ENCODE data around the gene EFNA2. TPM values are rescaled to one million over a fixed set of nuclear protein-coding genes. Genes with fewer than 3 reads are reported as not detected.

Gene EFNA2
- total RNA-seq, 1 experiment from 2014 or later = 12.2 TPM

DNA sequence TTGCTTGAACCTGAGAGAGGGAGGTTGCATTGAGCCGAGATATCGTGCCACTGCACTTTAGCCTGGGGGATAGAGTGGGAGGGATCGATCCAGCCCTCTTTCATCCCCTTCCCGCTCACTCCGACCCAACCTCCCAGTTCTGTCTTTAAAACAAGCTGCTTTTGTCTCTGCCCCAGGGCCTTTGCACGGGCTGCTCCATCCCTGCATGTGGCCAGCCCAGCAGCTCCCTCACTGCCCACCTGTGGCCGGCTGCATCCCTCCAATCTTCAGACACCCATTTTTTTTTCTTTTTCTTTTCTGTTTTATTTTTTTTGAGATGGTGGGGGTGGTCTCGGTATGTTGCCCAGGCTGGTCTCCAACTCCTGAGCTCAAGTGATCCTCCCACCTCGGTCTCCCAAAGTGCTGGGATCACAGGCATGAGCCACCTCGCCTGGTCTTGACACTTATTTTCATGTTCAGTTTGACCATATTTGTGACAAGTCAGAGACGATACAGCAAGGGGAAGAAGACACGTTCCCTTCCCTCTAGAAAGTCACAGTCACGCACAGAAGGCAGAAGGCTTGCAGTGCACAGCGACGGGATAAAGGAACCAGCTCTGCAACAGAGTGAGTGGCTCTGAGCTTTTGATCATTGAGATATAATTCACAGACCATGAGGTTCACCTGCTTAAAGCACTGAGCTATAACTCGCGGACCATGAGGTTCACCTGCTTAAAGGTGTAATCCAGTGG lies 31.8 kb downstream of the EFNA2 start:
- Histone ChIP-seq H3K4me2 (ENCODE audit: low read length) (no peak overlapping the region), H3K79me2 (ENCODE audit: insufficient read depth, low read length) (no peaks in the 10 kb centered on the region), H4K20me1 (ENCODE audit: insufficient read depth) (no peaks in the 10 kb centered on the region), H3K36me3 (ENCODE audit: control insufficient read depth in 1 of 2, insufficient read depth in 2 of 2, low read length in 2 of 2) (no peaks in the 10 kb centered on the region), H3K4me1 (ENCODE audit: control insufficient read depth in 1 of 2, insufficient read depth in 2 of 2, low read length in 2 of 2) (peaks cover 12 to 37% of the 10 kb centered on the region in 2 experiments), H3K9me2 (ENCODE audit: insufficient read depth) (no peaks in the 10 kb centered on the region), H2AFZ (ENCODE audit: low read depth, low read length, poor library complexity, severe bottlenecking) (no peak overlapping the region), H3K4me3 (replicated peaks in 1 of 2; ENCODE audit: low read depth in 1 of 2, low read length in 2 of 2) (no peak overlapping the region), H3K9ac (ENCODE audit: low read length) (no peak overlapping the region), H3K27ac (ENCODE audit: low read depth, low read length) (no peak overlapping the region), H3K27me3 (ENCODE audit: insufficient read depth, low read length) (0 out of 2 replicates have a peak, but pooled peaks cover 4% of the 10 kb centered on the region), H3K9me3 (ENCODE audit: control insufficient read depth in 1 of 2, insufficient read depth in 1 of 2, low read depth in 1 of 2, low read length in 2 of 2) (no peaks in the 10 kb centered on the region)
- ChIA-PET CTCF (interaction anchor here (1.8 kb wide), 1 partner anchor 55 kb away, joined by 7 read pairs; no protein-coding TSS in a partner anchor), RAD21 (ENCODE audit: low non-redundant PET in 1 of 2, low total read pairs in 2 of 2, uncharacterized antibody in 2 of 2, unreplicated experiment in 2 of 2) (no interaction called here), POLR2A (interaction anchor here (0.6 kb wide), 2 partner anchors 26 to 96 kb away, joined by 3 to 6 read pairs; no protein-coding TSS in a partner anchor)
- DNase-seq (ENCODE audit: low read depth, low spot score) (no peak), ATAC-seq (no peak)
- intact Hi-C loops (cut with micrococcal nuclease) = no loop called here
- no TSS peak for BruUV-seq (replicated peaks)
- TF ChIP-seq EZH2 (IDR thresholded peaks at IDR 0.05) (no peak), RAD21 (IDR thresholded peaks at IDR 0.05; ENCODE audit: low read depth) (no peak), EGR1 (IDR thresholded peaks at IDR 0.05; ENCODE audit: low read depth) (no peak), ELF1 (IDR thresholded peaks at IDR 0.05; ENCODE audit: borderline replicate concordance, low read depth) (no peak), EZH2phosphoT487 (IDR thresholded peaks at IDR 0.05; ENCODE audit: borderline replicate concordance) (no peak)

DNA sequence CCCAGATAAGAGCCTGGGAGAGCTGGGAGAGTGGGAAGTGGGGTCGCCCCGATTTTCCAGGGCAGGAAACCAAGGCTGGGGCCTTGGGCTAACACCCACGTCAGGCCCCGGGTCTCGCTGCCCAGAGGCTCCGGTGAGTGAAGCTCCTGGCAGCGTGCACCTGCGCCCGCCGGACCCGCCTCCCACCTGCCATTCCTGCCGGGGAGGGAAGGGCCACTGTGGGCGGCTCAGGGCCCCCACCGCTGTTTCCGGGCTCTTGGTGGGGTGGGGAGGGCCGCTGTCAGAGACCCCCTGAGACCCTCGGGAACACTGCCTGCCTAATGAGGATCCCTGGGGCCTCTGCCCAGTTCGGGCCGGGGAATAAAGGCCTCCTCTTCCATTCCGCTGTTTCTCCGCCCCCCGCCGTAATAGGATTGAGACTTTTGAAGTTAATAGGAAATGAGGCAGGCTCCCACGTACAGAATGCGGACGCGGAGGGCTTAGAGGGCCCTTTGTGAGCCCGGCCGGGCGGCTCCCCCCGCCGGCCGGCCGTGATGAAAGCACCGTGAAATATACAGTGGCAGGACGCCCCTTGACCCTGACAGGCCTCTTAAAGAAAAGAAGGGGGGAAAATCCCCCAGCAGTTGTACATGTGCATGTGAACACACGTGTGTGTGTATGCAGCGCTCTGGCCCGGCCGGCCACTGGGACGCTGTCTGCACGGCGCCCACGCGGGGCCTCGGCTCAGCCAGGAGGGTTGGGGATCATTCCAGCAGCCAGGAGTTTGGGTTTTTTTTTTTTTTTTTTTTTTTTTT lies 33.2 kb downstream of the EFNA2 start:
- H3K4me2 ChIP-seq (ENCODE audit: low read length) = no peak overlapping the region
- ChIA-PET CTCF (no interaction called here), POLR2A (no interaction called here), RAD21 (ENCODE audit: low non-redundant PET in 1 of 2, low total read pairs in 2 of 2, uncharacterized antibody in 2 of 2, unreplicated experiment in 2 of 2) (interaction anchor here in 1 of 2 experiments (0.6 kb wide), 1 partner anchor 53 kb away, joined by 7 read pairs; no protein-coding TSS in a partner anchor)
- no peaks in the 10 kb centered on the region for H3K36me3 ChIP-seq (ENCODE audit: control insufficient read depth in 1 of 2, insufficient read depth in 2 of 2, low read length in 2 of 2)
- ATAC-seq = no peak
- H3K79me2 ChIP-seq (ENCODE audit: insufficient read depth, low read length) = no peaks in the 10 kb centered on the region
- peaks cover 4 to 23% of the 10 kb centered on the region in 2 experiments; a peak in 3 of 4 replicates for H3K4me1 ChIP-seq (ENCODE audit: control insufficient read depth in 1 of 2, insufficient read depth in 2 of 2, low read length in 2 of 2)
- no peaks in the 10 kb centered on the region for H3K9me2 ChIP-seq (ENCODE audit: insufficient read depth)
- intact Hi-C loops (cut with micrococcal nuclease) = no loop called here
- BruUV-seq (replicated peaks) = no TSS peak
- H3K9me3 ChIP-seq (ENCODE audit: control insufficient read depth in 1 of 2, insufficient read depth in 1 of 2, low read depth in 1 of 2, low read length in 2 of 2) = no peaks in the 10 kb centered on the region
- no peak for TF ChIP-seq YY1 (IDR thresholded peaks at IDR 0.05; ENCODE audit: extremely low read depth, insufficient replicate concordance, low read depth, low read length)
- no peak for TF ChIP-seq SRF (IDR thresholded peaks at IDR 0.05; ENCODE audit: low read depth)
- no peak for TF ChIP-seq POLR2A (IDR thresholded peaks at IDR 0.05; ENCODE audit: borderline replicate concordance, extremely low read depth, insufficient read depth, insufficient read length)
- no peak for TF ChIP-seq CEBPB (IDR thresholded peaks at IDR 0.05; ENCODE audit: low read depth)
- TF ChIP-seq RAD21 (IDR thresholded peaks at IDR 0.05; ENCODE audit: low read depth) = no peak
- TF ChIP-seq, protein P1, sequence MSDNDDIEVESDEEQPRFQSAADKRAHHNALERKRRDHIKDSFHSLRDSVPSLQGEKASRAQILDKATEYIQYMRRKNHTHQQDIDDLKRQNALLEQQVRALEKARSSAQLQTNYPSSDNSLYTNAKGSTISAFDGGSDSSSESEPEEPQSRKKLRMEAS (IDR thresholded peaks at IDR 0.05) = no peak
- TF ChIP-seq ZFX (IDR thresholded peaks at IDR 0.05) = no peak
- TF ChIP-seq, protein P2, sequence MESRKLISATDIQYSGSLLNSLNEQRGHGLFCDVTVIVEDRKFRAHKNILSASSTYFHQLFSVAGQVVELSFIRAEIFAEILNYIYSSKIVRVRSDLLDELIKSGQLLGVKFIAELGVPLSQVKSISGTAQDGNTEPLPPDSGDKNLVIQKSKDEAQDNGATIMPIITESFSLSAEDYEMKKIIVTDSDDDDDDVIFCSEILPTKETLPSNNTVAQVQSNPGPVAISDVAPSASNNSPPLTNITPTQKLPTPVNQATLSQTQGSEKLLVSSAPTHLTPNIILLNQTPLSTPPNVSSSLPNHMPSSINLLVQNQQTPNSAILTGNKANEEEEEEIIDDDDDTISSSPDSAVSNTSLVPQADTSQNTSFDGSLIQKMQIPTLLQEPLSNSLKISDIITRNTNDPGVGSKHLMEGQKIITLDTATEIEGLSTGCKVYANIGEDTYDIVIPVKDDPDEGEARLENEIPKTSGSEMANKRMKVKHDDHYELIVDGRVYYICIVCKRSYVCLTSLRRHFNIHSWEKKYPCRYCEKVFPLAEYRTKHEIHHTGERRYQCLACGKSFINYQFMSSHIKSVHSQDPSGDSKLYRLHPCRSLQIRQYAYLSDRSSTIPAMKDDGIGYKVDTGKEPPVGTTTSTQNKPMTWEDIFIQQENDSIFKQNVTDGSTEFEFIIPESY (IDR thresholded peaks at IDR 0.05; ENCODE audit: extremely low read depth, insufficient replicate concordance, low read length) = no peak
- no peak for DNase-seq (ENCODE audit: low read depth, low spot score)
- H4K20me1 ChIP-seq (ENCODE audit: insufficient read depth) = no peaks in the 10 kb centered on the region
- no peak overlapping the region for H3K27ac ChIP-seq (ENCODE audit: low read depth, low read length)
- no peak overlapping the region for H2AFZ ChIP-seq (ENCODE audit: low read depth, low read length, poor library complexity, severe bottlenecking)
- H3K4me3 ChIP-seq (replicated peaks in 1 of 2; ENCODE audit: low read depth in 1 of 2, low read length in 2 of 2) = no peak overlapping the region
- H3K9ac ChIP-seq (ENCODE audit: low read length) = no peak overlapping the region
- 0 out of 2 replicates have a peak, but pooled peaks cover 4% of the 10 kb centered on the region for H3K27me3 ChIP-seq (ENCODE audit: insufficient read depth, low read length)
